Anterior cingulate cortex (tissue), 58 donors: ENCODE data around the gene P2RX7.

Experiments used
- DNase-seq, 58 donors: peaks; one replicate each; lab custom pipeline; 2025; lab: John Stamatoyannopoulos, UW

P2RX7 gene

DNA sequence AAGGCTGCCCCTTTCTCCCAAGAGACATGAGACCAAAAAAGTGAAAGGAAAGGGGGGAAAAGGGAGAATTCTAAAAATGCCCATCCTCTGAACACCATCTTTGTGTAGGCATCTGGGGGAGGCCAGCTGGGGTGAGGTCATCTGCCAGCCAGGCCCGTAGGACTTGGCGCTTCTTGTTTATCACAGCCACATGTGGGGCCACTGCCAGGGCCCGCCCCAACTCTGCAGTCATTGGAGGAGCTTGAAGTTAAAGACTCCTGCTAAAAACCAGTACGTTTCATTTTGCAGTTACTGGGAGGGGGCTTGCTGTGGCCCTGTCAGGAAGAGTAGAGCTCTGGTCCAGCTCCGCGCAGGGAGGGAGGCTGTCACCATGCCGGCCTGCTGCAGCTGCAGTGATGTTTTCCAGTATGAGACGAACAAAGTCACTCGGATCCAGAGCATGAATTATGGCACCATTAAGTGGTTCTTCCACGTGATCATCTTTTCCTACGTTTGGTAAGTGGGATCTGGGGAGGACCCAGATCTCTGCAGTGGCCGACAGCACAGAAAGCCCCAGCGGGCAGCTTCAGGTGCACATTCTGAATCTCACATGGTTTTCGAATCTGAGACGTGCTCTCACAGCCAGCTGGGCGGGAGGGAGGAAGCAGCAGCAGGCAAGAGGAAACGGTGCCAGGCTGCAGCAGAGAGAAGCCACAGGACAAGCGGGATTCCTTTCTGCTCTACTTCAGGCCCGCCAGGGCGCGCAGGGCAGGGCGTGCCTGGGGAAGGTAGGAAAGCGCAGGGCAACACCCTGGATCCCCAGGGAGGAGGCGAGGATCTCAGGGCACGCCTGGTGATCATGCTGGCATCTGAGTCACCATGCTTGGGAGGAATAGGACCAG is at the start of gene P2RX7:
Gene P2RX7, plus strand, starts transcription at position 276 of the 881 bp plus-strand sequence. Its CDS starts 95 bp downstream, at position 371.
- DNase-seq: peak; percentile 31 to 98 (median 92)

DNA sequence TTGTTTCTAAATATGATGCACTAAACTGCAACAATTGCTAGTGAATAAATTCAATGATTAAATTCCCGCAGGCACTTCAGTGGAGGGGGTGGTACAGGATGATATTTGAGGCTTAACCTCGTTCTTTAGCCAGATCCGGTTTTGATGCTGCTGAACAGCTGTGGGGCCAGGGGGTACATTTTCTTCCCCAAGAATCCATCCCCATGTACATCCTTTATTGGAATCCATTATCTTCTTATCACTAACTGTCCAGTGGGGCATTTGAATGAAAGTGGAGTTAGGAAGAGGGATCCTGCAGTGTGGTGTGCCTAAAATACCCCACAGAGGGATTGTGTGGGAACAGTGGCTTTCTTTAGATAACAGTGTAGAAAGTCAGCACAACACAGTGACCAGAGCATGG is 48.4 kb upstream of the P2RX7 start:
- no peak for DNase-seq

DNA sequence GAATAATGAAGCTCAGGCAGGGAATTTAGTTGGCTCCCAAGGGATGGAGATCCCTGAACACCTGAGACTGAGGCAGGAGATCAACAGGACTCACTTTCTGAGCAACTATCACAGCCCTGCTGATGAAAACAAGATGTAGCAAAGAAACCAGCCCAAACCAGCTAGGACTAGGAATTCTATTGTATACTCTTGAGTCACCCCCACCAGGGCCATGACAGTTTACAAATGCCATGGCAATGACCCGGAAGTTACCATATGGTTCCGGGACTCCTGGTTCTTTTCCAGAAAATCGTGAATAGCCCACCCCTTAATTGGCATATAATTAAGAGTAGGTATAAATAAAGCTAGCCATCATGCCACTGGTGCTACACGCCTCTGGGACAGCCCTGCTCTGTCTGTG is 47.6 kb upstream of the P2RX7 start:
- no peak for DNase-seq

DNA sequence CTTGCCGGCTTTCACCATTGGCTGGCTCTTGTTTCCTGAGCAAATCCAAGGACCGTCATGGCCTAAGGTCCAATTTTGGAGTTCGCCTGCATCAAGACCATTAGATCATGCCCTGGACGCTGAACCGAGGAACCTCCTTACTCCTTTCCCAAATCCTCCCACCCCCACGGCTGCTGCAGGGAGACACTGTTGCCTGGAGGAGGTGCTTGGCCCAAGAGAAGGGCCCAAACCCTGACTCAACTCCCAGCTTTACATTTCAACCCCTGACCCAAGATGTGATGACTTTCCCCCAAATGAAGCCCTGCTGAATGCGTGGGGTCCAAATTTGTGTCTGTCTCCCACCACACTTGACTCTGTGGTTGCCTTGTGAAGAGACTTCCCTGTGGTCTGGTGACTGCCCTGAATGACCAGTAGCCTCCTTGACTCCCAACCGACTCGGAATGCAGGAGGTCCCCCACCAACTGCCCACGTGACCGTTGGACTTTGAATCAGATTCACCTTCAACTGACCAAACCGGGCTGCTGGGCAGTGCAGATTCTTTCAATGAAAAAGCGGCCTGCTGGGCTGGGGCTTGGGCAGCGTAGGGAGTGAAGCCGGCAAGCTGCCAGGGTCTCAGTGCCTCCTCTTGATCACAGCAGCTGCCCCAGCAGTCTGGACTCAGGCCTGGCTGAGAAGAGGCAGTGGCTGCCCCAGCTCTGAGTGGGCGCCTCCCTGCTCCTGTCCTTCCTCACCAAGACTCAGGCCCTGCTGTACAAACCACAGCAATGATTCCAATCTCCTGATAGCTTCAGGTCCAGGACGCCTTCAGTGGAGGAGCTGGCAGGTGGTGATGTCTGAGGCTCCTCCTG is 46.9 kb upstream of the P2RX7 start:
- peak in 1 of 58 donors; percentile 4 for DNase-seq

DNA sequence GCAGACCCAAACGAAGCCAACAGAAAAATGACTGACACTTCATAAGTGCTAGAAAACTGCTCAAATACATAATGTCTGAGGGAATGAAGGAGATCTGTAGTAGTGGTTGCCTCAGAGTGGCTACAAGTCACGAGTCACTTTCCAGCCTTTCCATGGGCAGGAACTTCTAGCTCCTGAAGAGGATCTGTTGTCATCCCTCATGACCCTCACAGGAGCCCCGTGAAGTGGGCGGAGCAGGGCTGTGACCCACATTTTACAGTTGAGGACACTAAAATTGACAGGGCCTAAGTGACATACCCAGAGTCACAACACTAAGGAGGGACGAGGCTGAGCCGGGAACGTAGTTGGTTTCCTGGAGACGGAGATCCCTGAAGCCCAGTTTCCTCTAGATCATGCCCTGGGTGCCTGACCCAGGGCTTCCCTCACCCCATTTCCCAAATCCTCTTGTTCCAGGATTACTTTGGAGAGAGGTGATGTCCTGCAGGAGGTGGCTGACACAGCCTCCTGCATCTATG is 45.8 kb upstream of the P2RX7 start:
- no peak for DNase-seq

DNA sequence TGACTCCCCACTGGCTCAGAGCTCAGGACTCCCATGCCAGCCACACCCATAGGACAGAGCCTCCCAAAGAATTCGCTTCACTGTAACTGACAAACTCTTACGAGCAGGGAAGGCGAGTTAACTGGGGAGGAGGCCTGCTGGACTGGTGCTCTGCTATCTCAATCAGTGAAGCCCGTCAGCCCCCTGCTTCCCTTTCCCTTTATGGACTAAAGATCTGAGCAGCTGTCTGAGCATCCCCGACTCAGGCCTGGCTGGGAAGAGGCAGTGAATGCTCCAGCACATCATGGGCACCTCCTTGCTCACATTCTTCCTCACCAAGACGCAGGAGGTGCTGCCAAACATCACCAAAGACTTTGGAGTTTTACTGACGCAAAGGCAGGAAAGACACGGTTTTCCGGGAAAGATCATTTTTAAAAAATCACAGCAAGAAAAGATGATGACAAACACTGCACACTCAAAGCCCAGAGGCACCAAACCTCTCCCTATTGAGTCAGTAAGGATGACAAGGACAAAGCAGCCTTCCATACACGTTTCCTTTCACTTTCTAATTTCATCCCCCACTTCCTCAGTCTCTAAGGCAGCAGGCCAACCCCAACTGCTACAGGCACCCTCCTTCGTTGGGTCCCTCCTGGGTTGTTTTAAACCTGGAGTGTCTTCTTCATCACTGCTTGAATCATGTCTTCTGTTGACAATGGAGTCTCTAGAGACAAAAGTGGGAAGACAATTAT is 45.0 kb upstream of the P2RX7 start:
- no peak for DNase-seq

DNA sequence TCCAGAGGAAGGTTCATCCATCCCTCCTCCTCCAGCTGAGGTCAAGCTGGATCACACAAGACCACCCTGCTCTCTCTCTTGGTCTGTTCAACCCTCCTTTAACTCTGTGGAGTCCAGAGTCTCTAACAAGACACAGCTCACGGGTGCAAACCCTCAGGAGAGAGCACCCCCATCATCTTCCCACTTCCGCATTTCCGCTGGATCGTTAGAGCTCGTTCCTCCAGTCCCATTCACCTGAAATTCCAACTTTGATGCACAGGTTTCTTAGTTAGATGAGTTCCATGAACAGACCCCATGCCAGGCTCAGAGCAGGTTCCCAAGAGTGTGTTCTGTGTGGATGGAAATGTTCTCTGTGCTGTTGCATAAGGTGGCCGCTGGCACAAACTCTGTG is 44.5 kb upstream of the P2RX7 start:
- no peak for DNase-seq

DNA sequence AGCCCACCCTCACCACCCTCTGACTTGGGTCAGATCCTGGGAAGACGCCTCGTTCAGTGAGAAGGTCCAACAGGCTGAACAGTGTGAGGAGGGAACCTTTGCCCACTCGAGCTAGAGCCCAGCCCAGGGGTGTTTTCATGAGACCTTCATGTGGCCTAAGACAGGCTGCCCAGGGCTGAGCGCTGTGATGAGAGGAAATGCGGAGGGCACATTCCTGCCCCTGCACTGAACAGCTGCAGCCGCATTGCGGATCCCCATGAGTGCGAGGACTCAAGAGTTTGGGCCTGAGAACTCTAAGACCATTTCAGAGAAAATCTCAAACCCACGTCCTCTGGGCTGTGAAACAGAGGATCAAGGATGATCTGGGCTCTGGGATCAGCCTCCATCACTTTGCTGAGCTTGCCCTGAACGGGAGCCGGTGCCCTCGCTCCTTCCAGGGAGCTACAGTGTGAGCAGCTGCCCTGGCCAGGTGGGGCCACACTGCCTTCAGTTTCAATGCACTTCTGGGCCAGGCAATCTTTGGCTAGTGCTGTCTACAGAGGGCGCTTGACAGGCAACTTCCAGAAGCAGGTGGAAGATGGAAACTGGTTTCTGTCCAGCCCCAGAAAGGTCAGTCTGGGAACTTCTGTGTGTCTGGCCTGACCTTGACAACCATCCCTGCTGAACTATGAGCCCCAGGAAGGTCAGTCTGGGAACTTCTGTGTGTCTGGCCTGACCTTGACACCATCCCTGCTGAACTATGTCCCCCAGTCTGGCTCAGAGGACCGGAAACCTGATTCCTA is 43.5 kb upstream of the P2RX7 start:
- no peak for DNase-seq

DNA sequence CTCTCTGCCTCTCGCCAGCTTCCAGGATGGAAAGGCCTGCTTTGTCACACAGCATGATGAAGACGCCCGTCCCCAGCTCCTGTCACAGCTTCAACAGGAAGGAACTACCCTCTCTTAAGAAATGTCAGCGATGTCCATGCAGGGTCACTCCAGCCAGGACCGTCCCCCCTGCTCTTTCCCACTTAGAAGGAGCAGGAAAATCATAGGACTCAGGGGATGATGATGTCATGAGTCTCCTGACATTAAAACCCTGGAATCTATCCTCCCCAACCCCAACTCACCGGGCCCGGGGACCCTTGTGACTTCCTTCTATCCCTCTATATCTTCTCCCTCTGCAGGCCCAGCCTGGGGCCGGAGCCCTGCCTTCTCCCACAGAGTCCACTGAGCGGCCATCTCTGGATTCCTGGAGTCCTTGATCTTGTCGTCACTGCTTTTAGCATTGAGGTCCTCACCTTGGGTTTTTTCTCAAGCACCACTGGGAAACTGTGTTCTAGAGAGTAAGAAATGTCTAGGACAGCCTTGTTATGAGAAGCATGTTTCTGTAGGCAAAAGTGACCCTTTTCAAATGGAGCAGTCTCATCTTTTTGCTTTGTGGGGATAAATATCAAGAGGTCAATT is 42.8 kb upstream of the P2RX7 start:
- no peak for DNase-seq

DNA sequence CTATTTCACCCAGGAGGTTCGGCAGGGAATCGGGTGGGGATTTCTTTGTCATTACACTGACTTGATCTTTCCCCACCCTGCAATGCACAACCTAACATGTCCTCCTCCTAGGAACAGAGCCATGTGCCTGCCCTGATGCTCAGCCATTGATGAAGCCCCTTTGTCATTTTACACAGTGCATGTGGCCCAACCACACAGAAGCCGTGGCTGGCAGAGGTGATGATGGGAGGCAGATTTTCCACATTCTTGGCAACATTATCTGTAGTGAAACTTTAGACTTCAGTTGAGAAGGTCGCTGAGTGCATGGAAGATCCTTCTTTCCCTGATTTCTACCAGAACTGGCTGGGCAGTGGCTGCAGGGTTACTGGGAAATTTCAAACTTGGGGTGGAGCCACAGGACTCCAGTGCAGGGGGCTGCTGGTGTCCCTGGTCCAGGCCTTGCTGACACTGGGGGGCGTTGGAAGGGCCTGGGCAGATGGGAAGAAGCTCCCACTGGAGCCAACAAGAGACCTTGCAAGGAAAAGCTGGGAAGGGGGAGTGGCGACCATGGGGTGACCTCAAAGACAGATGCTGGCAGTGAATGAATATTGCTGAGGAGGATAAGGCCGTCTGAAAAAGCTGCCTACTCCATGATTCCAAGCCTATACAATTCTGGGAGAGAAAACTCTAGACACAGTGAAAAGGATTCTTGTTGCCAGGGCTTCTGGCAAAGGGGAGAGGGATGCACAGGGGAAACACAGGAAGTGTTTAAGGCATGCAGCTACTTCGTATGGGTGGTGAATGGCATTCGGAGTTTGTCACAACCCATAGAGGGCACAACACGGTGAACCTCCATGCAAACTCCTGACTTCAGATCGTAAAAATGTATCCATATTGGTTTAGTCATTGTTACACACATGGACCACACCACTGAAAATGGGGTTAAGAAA is 41.8 kb upstream of the P2RX7 start:
- no peak for DNase-seq

DNA sequence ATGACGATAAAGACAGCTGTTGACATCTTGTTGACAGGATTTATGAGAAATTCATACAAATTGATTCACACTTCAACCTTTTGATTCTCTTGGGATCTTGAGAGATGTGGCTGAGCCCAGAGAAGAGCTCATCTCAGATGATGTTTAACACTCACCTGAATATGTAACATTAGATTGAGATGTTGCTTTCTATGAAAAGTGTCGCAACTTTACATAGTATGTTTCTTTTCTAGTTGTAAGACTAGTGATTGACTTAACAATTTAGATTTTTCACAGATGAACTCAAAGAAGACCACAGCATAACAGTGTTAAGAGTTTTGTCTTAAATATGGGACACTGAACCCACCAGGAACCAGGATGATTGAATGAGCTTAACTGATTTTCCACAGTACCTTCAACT is 40.6 kb upstream of the P2RX7 start:
- DNase-seq: no peak

DNA sequence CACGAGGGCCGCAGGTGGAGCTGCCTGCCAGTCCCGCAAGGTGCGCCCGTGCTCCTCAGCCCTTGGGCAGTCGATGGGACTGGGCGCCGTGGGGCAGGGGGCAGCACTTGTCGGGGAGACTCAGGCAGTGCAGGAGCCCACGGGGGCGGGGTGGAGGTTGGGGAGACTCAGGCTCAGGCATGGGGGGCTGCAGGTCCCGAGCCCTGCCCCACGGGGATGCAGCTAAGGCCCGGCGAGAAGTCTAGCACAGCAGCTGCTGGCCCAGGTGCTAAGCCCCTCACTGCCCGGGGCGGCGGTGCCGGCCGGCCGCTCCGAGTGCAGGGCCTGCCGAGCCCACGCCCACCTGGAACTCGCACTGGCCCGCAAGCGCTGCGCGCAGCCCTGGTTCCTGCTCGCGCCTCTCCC is 39.2 kb upstream of the P2RX7 start:
- DNase-seq: no peak

DNA sequence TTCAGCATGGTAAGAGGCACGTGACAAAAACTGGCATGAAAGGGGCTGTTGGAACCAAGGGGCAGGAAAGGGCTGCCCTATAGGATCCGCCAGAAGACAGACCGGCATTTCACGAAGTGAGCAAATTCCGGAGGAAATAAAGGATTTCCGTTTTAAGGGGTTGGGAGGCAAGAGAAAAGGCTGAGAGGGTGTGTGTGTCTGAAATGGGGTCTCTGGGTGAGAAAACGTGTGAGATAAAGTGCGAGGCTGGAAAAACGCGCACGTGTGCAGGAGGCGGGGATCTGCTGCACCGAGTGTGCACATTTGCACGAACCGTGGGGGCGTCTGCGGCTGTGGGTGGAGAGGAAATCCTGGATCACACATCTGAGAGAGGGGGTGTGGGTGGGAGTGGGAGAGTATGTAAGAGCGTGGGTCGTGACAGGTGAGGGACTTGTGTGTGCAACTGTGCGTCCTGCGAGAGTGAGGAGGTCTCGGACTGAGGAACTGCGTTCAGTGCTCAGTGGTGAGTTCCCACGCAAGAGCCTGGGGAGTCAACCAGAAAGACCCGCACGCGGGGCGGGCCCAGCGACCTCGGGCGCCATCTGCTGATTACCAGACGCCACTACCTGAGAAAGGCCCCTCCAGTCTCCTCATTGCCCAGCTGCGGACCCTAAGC is 37.0 kb upstream of the P2RX7 start:
- peak in 56 of 58 donors; percentile 5 to 72 (median 40) for DNase-seq

DNA sequence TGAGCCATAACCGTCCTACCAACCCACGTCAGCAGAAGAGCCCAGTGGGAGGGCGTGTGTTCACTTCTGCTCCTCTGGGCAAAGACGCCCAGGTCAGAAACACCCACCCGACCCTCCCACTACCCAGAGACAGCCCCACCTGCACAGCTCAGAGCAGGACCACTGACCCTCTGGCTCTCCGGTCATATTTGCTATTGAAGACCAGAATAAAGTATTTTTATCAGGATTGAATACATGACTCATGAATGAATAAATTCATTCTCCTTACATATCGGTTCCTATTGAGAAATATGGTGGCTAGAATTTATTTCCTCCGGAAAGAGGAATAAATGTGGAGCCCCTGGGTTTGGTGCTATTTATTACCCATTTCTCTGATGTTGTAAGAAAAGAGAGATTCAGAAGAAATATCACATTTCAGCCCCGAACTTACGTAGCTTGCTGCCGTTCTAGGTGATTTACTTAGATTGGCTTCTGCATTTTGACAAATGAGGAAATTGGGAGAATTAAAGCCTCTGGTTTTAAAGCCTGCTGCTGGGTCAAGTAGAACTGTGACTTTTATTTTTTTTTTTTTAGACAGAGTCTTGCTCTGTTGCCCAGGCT is 36.4 kb upstream of the P2RX7 start:
- DNase-seq: no peak

DNA sequence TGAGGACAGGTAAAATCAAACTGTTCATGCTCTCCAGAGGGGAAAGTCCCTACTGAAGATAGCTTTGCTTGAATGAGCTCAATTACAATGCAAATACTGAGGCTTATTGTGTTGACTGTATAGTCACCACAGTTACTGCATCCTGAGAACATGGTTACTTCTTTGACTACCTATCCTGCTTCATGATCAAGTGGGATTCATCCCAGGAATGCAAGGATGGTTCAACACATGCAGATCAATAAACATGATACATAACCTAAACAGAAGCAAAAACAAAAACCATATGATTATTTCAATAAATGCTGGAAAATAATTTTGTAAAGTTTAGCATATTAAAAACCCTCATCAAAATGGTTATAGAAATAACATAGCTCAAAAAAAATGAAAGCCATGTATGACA is 32.9 kb upstream of the P2RX7 start:
- DNase-seq: no peak

DNA sequence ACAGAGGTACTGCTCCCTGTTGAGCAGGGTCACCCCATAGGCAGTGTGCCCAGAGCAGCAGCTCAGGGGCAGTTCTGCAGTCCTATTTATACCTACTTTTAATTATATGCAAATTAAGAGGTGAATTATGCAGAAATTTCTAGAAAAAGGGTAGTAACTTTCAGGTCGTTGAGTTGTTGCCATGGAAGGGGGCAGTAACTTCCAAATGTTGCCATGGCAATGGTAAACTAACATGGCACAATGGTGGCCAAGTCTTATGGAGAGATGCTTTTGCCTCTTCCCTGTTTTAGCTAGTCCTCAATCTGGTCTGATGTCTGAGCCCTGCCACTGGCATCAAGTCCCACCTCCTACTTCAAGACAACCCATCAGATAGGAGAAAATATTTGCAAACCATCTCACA is 30.4 kb upstream of the P2RX7 start:
- DNase-seq: no peak

DNA sequence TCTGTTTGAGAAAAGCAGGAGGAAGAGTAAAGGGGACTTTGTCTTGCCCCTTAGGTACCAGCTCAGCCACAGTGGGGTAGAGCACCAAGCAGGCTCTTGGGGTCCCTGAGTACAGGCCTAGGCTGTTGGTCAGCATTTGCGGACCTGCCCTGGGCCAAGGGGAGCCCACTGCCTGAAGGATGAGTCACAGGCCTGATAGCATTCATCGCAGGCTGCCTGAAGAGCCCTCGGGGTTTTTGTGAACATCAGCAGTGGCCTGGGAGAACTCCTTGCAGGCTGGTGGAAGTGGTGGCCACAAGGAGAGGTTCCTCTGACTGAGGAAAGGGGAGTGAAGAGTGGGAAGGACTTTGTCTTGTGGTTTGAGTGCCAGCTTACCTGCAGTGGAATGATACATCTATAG is 25.0 kb upstream of the P2RX7 start:
- no peak for DNase-seq
